ENCODE measurements around the gene LSS.
A peak's percentile ranks its signal among the peaks of the same experiment; 100 is the strongest.

The LSS gene

GRCh38 chr21:46228345-46229051 is at the start of gene LSS:
TSS of gene LSS (minus strand) at chr21:46228774. CDS start at chr21:46228745, 29 bp downstream.
- peak; percentile 98 for DNase-seq (ENCODE audit: low spot score)

GRCh38 chr21:46274797-46275390 is 46.3 kb upstream of the LSS start:
- no peak for DNase-seq (ENCODE audit: low spot score)

GRCh38 chr21:46273341-46273740 is 44.8 kb upstream of the LSS start:
- DNase-seq (ENCODE audit: low spot score), result no peak

- DNase-seq (ENCODE audit: low spot score), result no peak
Observed at GRCh38 chr21:46269466-46269865, 40.9 kb upstream of the LSS start.

- DNase-seq (ENCODE audit: low spot score), result no peak
Observed at GRCh38 chr21:46268371-46268770, 39.8 kb upstream of the LSS start.

- DNase-seq (ENCODE audit: low spot score), result no peak
Observed at GRCh38 chr21:46266946-46267345, 38.4 kb upstream of the LSS start.

GRCh38 chr21:46265736-46266525 is 37.4 kb upstream of the LSS start:
- DNase-seq (ENCODE audit: low spot score), result no peak

- no peak for DNase-seq (ENCODE audit: low spot score)
Observed at GRCh38 chr21:46264690-46265144, 36.1 kb upstream of the LSS start.

GRCh38 chr21:46264046-46264689 is 35.6 kb upstream of the LSS start:
- no peak for DNase-seq (ENCODE audit: low spot score)

GRCh38 chr21:46256501-46256994 is 28.0 kb upstream of the LSS start:
- no peak for DNase-seq (ENCODE audit: low spot score)

GRCh38 chr21:46255758-46256337 is 27.3 kb upstream of the LSS start:
- no peak for DNase-seq (ENCODE audit: low spot score)

- no peak for DNase-seq (ENCODE audit: low spot score)
Observed at GRCh38 chr21:46255166-46255565, 26.6 kb upstream of the LSS start.

GRCh38 chr21:46254208-46254975 is 25.8 kb upstream of the LSS start:
- no peak for DNase-seq (ENCODE audit: low spot score)

- DNase-seq (ENCODE audit: low spot score), result no peak
Observed at GRCh38 chr21:46253610-46254124, 25.1 kb upstream of the LSS start.

GRCh38 chr21:46252840-46253239 is 24.3 kb upstream of the LSS start:
- no peak for DNase-seq (ENCODE audit: low spot score)

GRCh38 chr21:46250146-46250725 is 21.7 kb upstream of the LSS start:
- no peak for DNase-seq (ENCODE audit: low spot score)

GRCh38 chr21:46248827-46249226 is 20.3 kb upstream of the LSS start:
- no peak for DNase-seq (ENCODE audit: low spot score)

GRCh38 chr21:46248422-46248782 is 19.8 kb upstream of the LSS start:
- no peak for DNase-seq (ENCODE audit: low spot score)

- no peak for DNase-seq (ENCODE audit: low spot score)
Observed at GRCh38 chr21:46247699-46248421, 19.3 kb upstream of the LSS start.

GRCh38 chr21:46246345-46246744 is 17.8 kb upstream of the LSS start:
- no peak for DNase-seq (ENCODE audit: low spot score)
